GM12892 (cell line): Measurements from ENCODE around the gene DYNC1H1.

Experiments
- POLR2A ChIP-seq: IDR thresholded peaks from 2 replicates; pipeline ENCODE4 v1.6.1; 2011; ENCODE audit warnings: low read depth, low read length, control low read depth
- POLR2AphosphoS5 ChIP-seq: IDR thresholded peaks from 2 replicates; pipeline ENCODE4 v1.6.1; 2011; ENCODE audit warnings: low read depth, low read length, control low read depth
- TAF1 ChIP-seq: IDR thresholded peaks from 2 replicates; pipeline ENCODE4 v1.6.1; 2011; ENCODE audit warnings: low read depth, mild to moderate bottlenecking, control low read depth, low read length, borderline replicate concordance

DNA sequence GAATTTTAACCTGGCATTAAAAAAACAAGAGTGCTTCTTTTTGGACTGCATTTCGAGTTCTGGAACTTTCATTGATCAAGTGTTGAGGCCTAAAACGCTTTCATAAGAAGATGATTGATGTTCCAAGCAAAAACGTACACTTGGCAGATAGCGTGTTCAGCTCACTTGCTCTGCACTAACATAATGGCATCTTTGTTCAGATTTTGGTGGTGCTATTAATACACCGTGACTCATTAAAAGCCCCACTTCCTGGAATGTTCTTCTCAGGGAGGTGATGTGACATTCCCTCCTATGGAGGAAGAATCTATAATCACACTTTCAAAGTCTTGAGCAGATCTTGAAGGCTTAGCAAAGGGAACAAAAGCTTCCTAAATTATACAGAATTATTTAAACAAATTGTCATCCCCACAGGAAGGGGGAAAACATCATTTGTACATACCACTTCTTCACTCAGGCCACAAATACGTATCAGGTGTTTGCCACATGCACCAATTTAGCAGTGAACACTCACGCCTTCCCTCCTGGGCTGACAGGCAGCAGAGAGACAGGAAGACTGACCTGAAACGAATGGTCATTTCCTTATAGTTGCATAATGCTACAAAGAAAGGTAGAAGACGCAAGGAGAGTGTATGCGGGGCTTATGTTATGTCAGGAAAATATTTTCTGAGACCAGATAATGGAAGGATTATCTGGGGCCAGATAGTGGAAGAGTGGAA is 107.1 kb downstream of the DYNC1H1 start:
- TF ChIP-seq POLR2A = no peak
- no peak for TF ChIP-seq POLR2AphosphoS5
- TF ChIP-seq TAF1 = no peak
